ENCODE measurements around the gene DNAI4. TPM values are rescaled to one million over a fixed set of nuclear protein-coding genes. Genes with fewer than 3 reads are reported as not detected.

The DNAI4 gene
- total and polyA plus RNA-seq, 9 of the 15 experiments (the other 6 are each of a cell fraction or from before 2014, with no cell fraction given): 0.57 to 4.8 (median 2.6) TPM; not detected in 1

- WGBS (ENCODE audit: insufficient coverage, low coverage, missing lambda C conversion rate): 72% methylated on average over 7 of the region's 7 CpGs
- CTCF ChIA-PET (ENCODE audit: low intra/inter-chr PET ratio): no interaction called here
- in situ Hi-C loops (cut with MboI) (no loop called here), intact Hi-C loops (cut with micrococcal nuclease) (no loop called here)
- Histone ChIP-seq H3K27me3 (ENCODE audit: control insufficient read depth in 2 of 2, insufficient read depth in 2 of 2, low read length in 2 of 2) (no peaks in the 10 kb centered on the region), H3K4me1 (replicated peaks in 1 of 2; ENCODE audit: control insufficient read depth in 2 of 2, insufficient read depth in 2 of 2, low read length in 2 of 2) (0 out of 5 replicates have a peak, but pooled peaks cover 0 to 4% of the 10 kb centered on the region in 2 experiments), H3K9me3 (replicated peaks; ENCODE audit: control insufficient read depth, insufficient read depth, low read depth, low read length) (no peaks in the 10 kb centered on the region), H3K9me1 (ENCODE audit: control insufficient read depth, insufficient read depth, low read length) (no peaks in the 10 kb centered on the region), H3K4me3 (no peak overlapping the region), H3K4me2 (ENCODE audit: insufficient read depth, low read length) (no peak overlapping the region), H3K36me3 (ENCODE audit: control insufficient read depth, insufficient read depth, low read length) (peaks cover 88% of the 10 kb centered on the region; the same call in 2 of the 3 replicates), H3K27ac (ENCODE audit: extremely low read depth, low read depth, low read length) (peak overlapping the region; percentile 45; the same call in 1 of the 3 replicates), H3K9ac (ENCODE audit: insufficient read depth in 1 of 2, low read depth in 2 of 2, low read length in 2 of 2) (no peak overlapping the region), H2AFZ (ENCODE audit: low read depth, low read length) (no peak overlapping the region), H4K20me1 (replicated peaks; ENCODE audit: control insufficient read depth, insufficient read depth, low read length) (no peaks in the 10 kb centered on the region), H3K79me2 (ENCODE audit: control insufficient read depth, insufficient read depth, low read length) (peaks cover 61% of the 10 kb centered on the region)
- FAIRE-seq: peak; percentile 60
- no TSS peak for BruUV-seq (replicated peaks)
- peak; percentile 66 for ATAC-seq
- POLR2A ChIA-PET: interaction anchor here (2.2 kb wide), 1 partner anchor 14 kb away, joined by 11 read pairs; no protein-coding TSS in a partner anchor
- TF ChIP-seq ZBTB43 (CRISPR knock-in tag; IDR thresholded peaks at IDR 0.05) (no peak), RHOXF2B (CRISPR knock-in tag; conservative IDR thresholded peaks at IDR 0.05) (no peak), BRCA1 (IDR thresholded peaks at IDR 0.05) (no peak), BRCA1 (CRISPR knock-in tag; IDR thresholded peaks at IDR 0.05) (no peak), JUND (IDR thresholded peaks at IDR 0.05; ENCODE audit: borderline replicate concordance, low read depth, low read length) (peak; percentile 47; the same call in 1 of the 2 replicates), JUND (tag; IDR thresholded peaks at IDR 0.05; ENCODE audit: borderline replicate concordance, low read depth, low read length) (no peak), JUN (IDR thresholded peaks at IDR 0.05; ENCODE audit: borderline replicate concordance, low read depth, low read length) (0 out of 2 replicates have a peak, but pooled peaks have one; percentile 38), JUN (CRISPR knock-in tag; IDR thresholded peaks at IDR 0.05; ENCODE audit: borderline replicate concordance) (no peak), ATF3 (IDR thresholded peaks at IDR 0.05) (peak; percentile 56), ATF3 (CRISPR knock-in tag; conservative IDR thresholded peaks at IDR 0.05) (no peak), SMARCE1 (IDR thresholded peaks at IDR 0.05) (0 out of 2 replicates have a peak, but pooled peaks have one; percentile 17), FOSL1 (tag; conservative IDR thresholded peaks at IDR 0.05) (peak; percentile 78), SMARCA4 (IDR thresholded peaks at IDR 0.05) (peak; percentile 37; the same call in 1 of the 2 replicates)
- TF ChIP-seq, protein P1, sequence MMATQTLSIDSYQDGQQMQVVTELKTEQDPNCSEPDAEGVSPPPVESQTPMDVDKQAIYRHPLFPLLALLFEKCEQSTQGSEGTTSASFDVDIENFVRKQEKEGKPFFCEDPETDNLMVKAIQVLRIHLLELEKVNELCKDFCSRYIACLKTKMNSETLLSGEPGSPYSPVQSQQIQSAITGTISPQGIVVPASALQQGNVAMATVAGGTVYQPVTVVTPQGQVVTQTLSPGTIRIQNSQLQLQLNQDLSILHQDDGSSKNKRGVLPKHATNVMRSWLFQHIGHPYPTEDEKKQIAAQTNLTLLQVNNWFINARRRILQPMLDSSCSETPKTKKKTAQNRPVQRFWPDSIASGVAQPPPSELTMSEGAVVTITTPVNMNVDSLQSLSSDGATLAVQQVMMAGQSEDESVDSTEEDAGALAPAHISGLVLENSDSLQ (IDR thresholded peaks at IDR 0.05): 0 out of 2 replicates have a peak, but pooled peaks have one; percentile 8
- peak in 1 of 4 experiments; percentile 56 for DNase-seq (ENCODE audit: extremely low read depth in 1 of 4, low spot score in 3 of 4)
Measured at GRCh38 chr1:66944330-66945274, 19.9 kb upstream of the DNAI4 start.
